ENCODE measurements around the gene CACNA1F. TPM values are rescaled to one million over a fixed set of nuclear protein-coding genes. Genes with fewer than 3 reads are reported as not detected.

CACNA1F gene
- total RNA-seq, 1 donor from 2014 or later, result not detected

DNA sequence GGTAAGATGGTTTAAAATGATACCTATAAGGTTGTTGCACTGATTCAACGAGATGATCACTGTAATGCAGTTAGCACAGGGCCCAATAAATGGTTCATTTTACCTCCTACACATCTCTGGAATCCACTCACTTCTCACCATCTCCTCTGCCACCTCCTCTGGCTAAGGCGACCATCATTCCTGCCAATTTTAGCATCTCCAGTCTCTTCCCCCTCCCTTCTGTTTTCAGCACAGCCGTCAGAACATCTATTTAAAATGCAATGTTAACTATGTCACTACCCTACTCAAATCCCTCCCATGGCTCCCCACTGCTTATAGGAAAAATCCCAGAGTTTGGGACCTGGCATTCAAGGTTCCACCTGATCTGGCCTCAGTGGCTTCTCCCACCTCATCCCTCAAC lies 29.6 kb downstream of the CACNA1F start:
- Histone ChIP-seq H3K4me1 (ENCODE audit: control insufficient read depth in 3 of 3, insufficient read depth in 3 of 3, low read length in 3 of 3) (no peaks in the 10 kb centered on the region), H3K36me3 (ENCODE audit: control insufficient read depth in 3 of 3, insufficient read depth in 3 of 3, low read length in 3 of 3) (no peaks in the 10 kb centered on the region), H3K27ac (ENCODE audit: low read depth, low read length) (no peak overlapping the region), H3K9me3 (ENCODE audit: control insufficient read depth in 3 of 3, low read length in 3 of 3) (no peaks in the 10 kb centered on the region), H3K9ac (ENCODE audit: low read depth in 1 of 3, low read length in 3 of 3) (no peak overlapping the region), H3K4me3 (ENCODE audit: low read length in 3 of 3) (no peak overlapping the region), H3K27me3 (ENCODE audit: control insufficient read depth in 3 of 3, insufficient read depth in 3 of 3, low read length in 3 of 3) (peaks cover 0 to 9% (median 0%) of the 10 kb centered on the region in 3 donors)

DNA sequence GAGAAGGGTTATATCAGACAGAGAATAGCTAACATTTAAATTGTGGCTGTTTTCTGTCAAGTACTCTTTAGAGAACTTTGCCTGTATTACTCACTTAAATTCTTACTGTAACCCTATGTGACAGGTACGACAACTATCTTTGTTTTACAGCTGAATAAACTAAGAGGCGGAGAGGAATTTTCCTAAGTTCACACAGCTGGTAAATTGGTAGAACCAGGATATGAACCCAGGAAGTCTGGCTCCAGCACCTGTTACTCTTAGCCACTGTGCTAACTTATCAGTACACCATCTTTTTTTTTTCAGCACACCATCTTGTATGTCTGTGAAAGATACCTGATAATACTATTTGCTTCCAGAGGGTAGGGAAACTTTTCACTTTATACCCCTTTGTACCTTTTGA lies 31.1 kb downstream of the CACNA1F start:
- Histone ChIP-seq H3K9ac (ENCODE audit: low read depth in 1 of 3, low read length in 3 of 3) (no peak overlapping the region), H3K27me3 (ENCODE audit: control insufficient read depth in 3 of 3, insufficient read depth in 3 of 3, low read length in 3 of 3) (peaks cover 0 to 15% (median 0%) of the 10 kb centered on the region in 3 donors), H3K27ac (ENCODE audit: low read depth, low read length) (no peak overlapping the region), H3K4me1 (ENCODE audit: control insufficient read depth in 3 of 3, insufficient read depth in 3 of 3, low read length in 3 of 3) (no peaks in the 10 kb centered on the region), H3K36me3 (ENCODE audit: control insufficient read depth in 3 of 3, insufficient read depth in 3 of 3, low read length in 3 of 3) (no peaks in the 10 kb centered on the region), H3K9me3 (ENCODE audit: control insufficient read depth in 3 of 3, low read length in 3 of 3) (no peaks in the 10 kb centered on the region), H3K4me3 (ENCODE audit: low read length in 3 of 3) (no peak overlapping the region)

DNA sequence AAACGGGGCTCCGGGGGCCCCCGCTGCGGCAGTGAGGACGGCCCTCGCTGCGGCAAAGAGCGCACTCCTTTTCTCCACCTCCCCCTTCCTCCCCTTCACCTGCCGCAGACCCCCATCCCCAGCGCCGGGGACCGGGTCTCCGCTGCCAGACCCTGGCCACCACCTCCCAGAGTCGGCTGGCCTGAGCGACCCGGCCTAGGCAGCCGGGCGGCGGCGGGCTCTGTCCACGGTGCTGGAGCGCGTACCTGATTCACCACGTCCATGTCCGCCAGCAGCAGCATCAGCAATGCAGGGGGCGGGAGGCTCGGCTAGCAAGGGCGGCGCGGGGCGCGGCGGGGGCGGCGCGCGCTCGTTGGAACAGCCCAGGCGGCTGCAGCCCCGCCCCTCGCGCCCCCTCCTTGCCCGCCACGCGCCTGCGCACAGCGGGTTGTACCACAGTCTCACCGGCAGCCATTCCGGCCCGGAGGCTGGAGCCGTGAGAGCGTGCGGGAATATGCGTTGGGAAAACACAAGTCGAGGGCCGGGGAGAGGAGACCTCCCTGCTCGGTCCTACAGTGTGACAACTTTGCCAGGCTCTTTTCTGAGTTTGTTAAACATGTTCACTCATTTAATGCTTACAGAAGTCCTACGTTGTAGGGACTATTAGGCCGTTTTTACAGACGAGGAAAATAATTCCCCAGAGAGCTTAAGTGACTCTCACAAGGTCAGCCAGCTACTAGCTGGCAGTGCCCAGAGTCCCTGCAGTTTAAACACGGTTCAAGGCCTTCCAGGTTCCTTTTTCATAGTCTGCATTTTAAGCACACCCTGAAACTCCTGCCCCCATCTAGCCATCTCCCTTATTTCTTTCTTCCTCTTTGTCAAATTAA lies 33.0 kb downstream of the CACNA1F start, which contains the start of gene SYP:
Gene SYP (minus strand): TSS at position 288 of the 866 bp plus-strand sequence. CDS start 7 bp downstream, at position 281.
- Histone ChIP-seq H3K9me3 (ENCODE audit: control insufficient read depth in 3 of 3, low read length in 3 of 3) (no peaks in the 10 kb centered on the region), H3K9ac (ENCODE audit: low read depth in 1 of 3, low read length in 3 of 3) (peak within 1 kb of the TSS in 2 of 3 donors; percentile 59 to 73), H3K36me3 (ENCODE audit: control insufficient read depth in 3 of 3, insufficient read depth in 3 of 3, low read length in 3 of 3) (no peaks in the 10 kb centered on the region), H3K27me3 (ENCODE audit: control insufficient read depth in 3 of 3, insufficient read depth in 3 of 3, low read length in 3 of 3) (peaks cover 0 to 11% (median 0%) of the 10 kb centered on the region in 3 donors), H3K4me1 (ENCODE audit: control insufficient read depth in 3 of 3, insufficient read depth in 3 of 3, low read length in 3 of 3) (no peaks in the 10 kb centered on the region), H3K4me3 (ENCODE audit: low read length in 3 of 3) (peak within 1 kb of the TSS; percentile 54 to 66 (median 58)), H3K27ac (ENCODE audit: low read depth, low read length) (peak within 1 kb of the TSS; percentile 44)

DNA sequence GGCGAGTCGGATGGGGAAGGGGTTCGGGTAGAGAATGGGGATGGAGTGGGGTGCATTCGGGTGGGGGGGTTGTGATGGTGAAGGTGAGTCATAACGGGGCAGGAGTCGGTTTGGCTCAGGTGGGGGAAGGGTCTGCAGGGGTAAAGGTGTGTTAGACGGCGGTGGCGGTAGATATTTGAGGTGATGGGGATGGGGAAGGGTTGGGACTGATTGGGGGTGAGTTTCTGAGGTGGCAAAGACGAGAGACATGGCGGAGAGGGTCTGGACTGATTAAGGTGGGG lies 33.9 kb downstream of the CACNA1F start:
- Histone ChIP-seq H3K9ac (ENCODE audit: low read depth in 1 of 3, low read length in 3 of 3) (no peak overlapping the region), H3K4me1 (ENCODE audit: control insufficient read depth in 3 of 3, insufficient read depth in 3 of 3, low read length in 3 of 3) (no peaks in the 10 kb centered on the region), H3K27me3 (ENCODE audit: control insufficient read depth in 3 of 3, insufficient read depth in 3 of 3, low read length in 3 of 3) (peaks cover 0 to 11% (median 0%) of the 10 kb centered on the region in 3 donors), H3K4me3 (ENCODE audit: low read length in 3 of 3) (no peak overlapping the region), H3K36me3 (ENCODE audit: control insufficient read depth in 3 of 3, insufficient read depth in 3 of 3, low read length in 3 of 3) (no peaks in the 10 kb centered on the region), H3K9me3 (ENCODE audit: control insufficient read depth in 3 of 3, low read length in 3 of 3) (no peaks in the 10 kb centered on the region), H3K27ac (ENCODE audit: low read depth, low read length) (no peak overlapping the region)

GRCh38 chrX:49198540-49199314 lies 34.4 kb downstream of the CACNA1F start:
- Histone ChIP-seq H3K4me1 (ENCODE audit: control insufficient read depth in 3 of 3, insufficient read depth in 3 of 3, low read length in 3 of 3) (no peaks in the 10 kb centered on the region), H3K4me3 (ENCODE audit: low read length in 3 of 3) (no peak overlapping the region), H3K36me3 (ENCODE audit: control insufficient read depth in 3 of 3, insufficient read depth in 3 of 3, low read length in 3 of 3) (no peaks in the 10 kb centered on the region), H3K9ac (ENCODE audit: low read depth in 1 of 3, low read length in 3 of 3) (no peak overlapping the region), H3K27ac (ENCODE audit: low read depth, low read length) (no peak overlapping the region), H3K27me3 (ENCODE audit: control insufficient read depth in 3 of 3, insufficient read depth in 3 of 3, low read length in 3 of 3) (peaks cover 0 to 11% (median 0%) of the 10 kb centered on the region in 3 donors), H3K9me3 (ENCODE audit: control insufficient read depth in 3 of 3, low read length in 3 of 3) (no peaks in the 10 kb centered on the region)

- H3K36me3 ChIP-seq (ENCODE audit: control insufficient read depth in 3 of 3, insufficient read depth in 3 of 3, low read length in 3 of 3), result no peaks in the 10 kb centered on the region
- no peaks in the 10 kb centered on the region for H3K4me1 ChIP-seq (ENCODE audit: control insufficient read depth in 3 of 3, insufficient read depth in 3 of 3, low read length in 3 of 3)
- H3K9me3 ChIP-seq (ENCODE audit: control insufficient read depth in 3 of 3, low read length in 3 of 3), result no peaks in the 10 kb centered on the region
- H3K4me3 ChIP-seq (ENCODE audit: low read length in 3 of 3), result no peak overlapping the region
- no peak overlapping the region for H3K27ac ChIP-seq (ENCODE audit: low read depth, low read length)
- peaks cover 0 to 11% (median 0%) of the 10 kb centered on the region in 3 donors for H3K27me3 ChIP-seq (ENCODE audit: control insufficient read depth in 3 of 3, insufficient read depth in 3 of 3, low read length in 3 of 3)
- H3K9ac ChIP-seq (ENCODE audit: low read depth in 1 of 3, low read length in 3 of 3), result no peak overlapping the region
Observed at GRCh38 chrX:49197543-49198087, 35.5 kb downstream of the CACNA1F start.

- H3K27ac ChIP-seq (ENCODE audit: low read depth, low read length), result no peak overlapping the region
- no peak overlapping the region for H3K9ac ChIP-seq (ENCODE audit: low read depth in 1 of 3, low read length in 3 of 3)
- no peak overlapping the region for H3K4me3 ChIP-seq (ENCODE audit: low read length in 3 of 3)
- no peaks in the 10 kb centered on the region for H3K36me3 ChIP-seq (ENCODE audit: control insufficient read depth in 3 of 3, insufficient read depth in 3 of 3, low read length in 3 of 3)
- no peaks in the 10 kb centered on the region for H3K9me3 ChIP-seq (ENCODE audit: control insufficient read depth in 3 of 3, low read length in 3 of 3)
- H3K27me3 ChIP-seq (ENCODE audit: control insufficient read depth in 3 of 3, insufficient read depth in 3 of 3, low read length in 3 of 3), result peaks cover 0 to 6% (median 0%) of the 10 kb centered on the region in 3 donors
- H3K4me1 ChIP-seq (ENCODE audit: control insufficient read depth in 3 of 3, insufficient read depth in 3 of 3, low read length in 3 of 3), result peaks cover 0 to 4% (median 0%) of the 10 kb centered on the region in 3 donors
Observed at GRCh38 chrX:49193542-49193964, 39.6 kb downstream of the CACNA1F start.

GRCh38 chrX:49192722-49193328 lies 40.3 kb downstream of the CACNA1F start:
- peak overlapping the region in 1 of 3 donors; percentile 4 for H3K9ac ChIP-seq (ENCODE audit: low read depth in 1 of 3, low read length in 3 of 3)

GRCh38 chrX:49191574-49192011 lies 41.5 kb downstream of the CACNA1F start:
- no peaks in the 10 kb centered on the region for H3K9me3 ChIP-seq (ENCODE audit: control insufficient read depth in 3 of 3, low read length in 3 of 3)
- H3K9ac ChIP-seq (ENCODE audit: low read depth in 1 of 3, low read length in 3 of 3), result peak overlapping the region; percentile 79 to 89 (median 80)
- peaks cover 0 to 4% (median under 1%) of the 10 kb centered on the region in 3 donors for H3K4me1 ChIP-seq (ENCODE audit: control insufficient read depth in 3 of 3, insufficient read depth in 3 of 3, low read length in 3 of 3)
- no peaks in the 10 kb centered on the region for H3K36me3 ChIP-seq (ENCODE audit: control insufficient read depth in 3 of 3, insufficient read depth in 3 of 3, low read length in 3 of 3)
- H3K27ac ChIP-seq (ENCODE audit: low read depth, low read length), result peak overlapping the region; percentile 77
- H3K4me3 ChIP-seq (ENCODE audit: low read length in 3 of 3), result peak overlapping the region; percentile 71 to 79 (median 72)
- H3K27me3 ChIP-seq (ENCODE audit: control insufficient read depth in 3 of 3, insufficient read depth in 3 of 3, low read length in 3 of 3), result no peaks in the 10 kb centered on the region

More at GRCh38 chrX:49192722-49193328, 40.3 kb downstream of the CACNA1F start:
- no peaks in the 10 kb centered on the region for H3K9me3 ChIP-seq (ENCODE audit: control insufficient read depth in 3 of 3, low read length in 3 of 3)
- peaks cover 0 to 4% (median 0%) of the 10 kb centered on the region in 3 donors for H3K4me1 ChIP-seq (ENCODE audit: control insufficient read depth in 3 of 3, insufficient read depth in 3 of 3, low read length in 3 of 3)
- no peak overlapping the region for H3K27ac ChIP-seq (ENCODE audit: low read depth, low read length)
- peaks cover 0 to 4% (median 0%) of the 10 kb centered on the region in 3 donors for H3K27me3 ChIP-seq (ENCODE audit: control insufficient read depth in 3 of 3, insufficient read depth in 3 of 3, low read length in 3 of 3)
- H3K36me3 ChIP-seq (ENCODE audit: control insufficient read depth in 3 of 3, insufficient read depth in 3 of 3, low read length in 3 of 3), result no peaks in the 10 kb centered on the region
- H3K4me3 ChIP-seq (ENCODE audit: low read length in 3 of 3), result no peak overlapping the region
